T-helper 17 cell (primary cell): Measurements from ENCODE around the gene SULT1B1. TPM values are rescaled to one million over a fixed set of nuclear protein-coding genes. Genes with fewer than 3 reads are reported as not detected.

Experiments
- ATAC-seq: fragments of 150-1000 bp; cut with Tn5 transposase; 2 replicates; pipeline ENCODE4 v1.10.0; 2021; ENCODE audit warnings: mild to moderate bottlenecking, moderate library complexity
- DNase-seq, 3 donors: peaks; one replicate each; pipeline versions ENCODE4 v3.0.0 to v3.0.0-alpha.2; 2020 to 2021
- H3K9me3 ChIP-seq: one replicate; pipeline ENCODE4 v1.7.0; 2013; ENCODE audit warnings: low read length, mild to moderate bottlenecking; ENCODE audit not compliant: control insufficient read depth, poor library complexity, severe bottlenecking
- H3K27ac Mint-ChIP-seq: one replicate; pipeline ENCODE4 v1.8.0; 2022; ENCODE audit warnings: mild to moderate bottlenecking, moderate library complexity, mixed read lengths
- H3K27me3 Mint-ChIP-seq: one replicate; pipeline ENCODE4 v1.8.0; 2022; ENCODE audit warnings: mixed read lengths
- H3K36me3 Mint-ChIP-seq: one replicate; pipeline ENCODE4 v1.8.0; 2022; ENCODE audit warnings: low read depth, mixed read lengths
- H3K4me1 Mint-ChIP-seq: one replicate; pipeline ENCODE4 v1.8.0; 2022; ENCODE audit warnings: mild to moderate bottlenecking, mixed read lengths
- H3K4me3 Mint-ChIP-seq: one replicate; pipeline ENCODE4 v1.8.0; 2022; ENCODE audit warnings: mild to moderate bottlenecking, moderate library complexity, mixed read lengths
- total RNA-seq, 4 donors: library from RNA in 2 of 4; stranded (reverse) in 2 of 4; gene quantifications; one replicate each; pipeline ENCODE4 v1.2.3 and lab custom pipeline; 2022 to 2026

Gene SULT1B1
- 1 to 10 TPM; 4.3 to 6.3 TPM for total RNA-seq
- total RNA-seq (lab: John Stamatoyannopoulos, UW) = 0.58 to 4.9 reads per million in 2 donors

DNA sequence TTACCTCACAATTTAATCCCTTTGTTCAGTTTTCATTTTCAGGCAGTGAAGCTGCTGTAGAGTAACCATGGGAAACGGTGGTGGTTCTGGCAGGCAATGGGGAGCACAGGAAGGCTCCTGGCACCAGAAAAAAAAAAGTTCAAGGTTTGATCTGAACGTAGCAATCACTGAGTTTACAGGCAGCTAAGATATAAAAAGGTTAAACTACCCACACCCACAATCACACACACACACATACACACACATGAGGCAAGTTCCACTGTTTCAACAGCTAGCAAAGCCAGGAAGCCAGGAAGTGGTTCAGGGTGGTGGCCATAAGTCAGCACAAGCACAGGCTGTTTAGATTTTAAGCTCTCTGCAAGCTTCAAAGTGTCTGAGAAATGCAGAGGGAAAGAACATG, at the start of gene SULT1B1:
SULT1B1 (minus strand) TSS at position 166 of the 400 bp plus-strand sequence. CDS start 5,403 bp downstream, outside the sequence.
- peak; percentile 97 for ATAC-seq
- H3K4me3 Mint-ChIP-seq = peak within 1 kb of the TSS; percentile 82
- no peaks in the 10 kb centered on the region for H3K9me3 ChIP-seq
- no peaks in the 10 kb centered on the region for H3K27me3 Mint-ChIP-seq
- DNase-seq = no peak
- H3K4me1 Mint-ChIP-seq = peaks cover 15% of the 10 kb centered on the region
- H3K27ac Mint-ChIP-seq = peak within 1 kb of the TSS; percentile 67
- H3K36me3 Mint-ChIP-seq = peaks cover 4% of the 10 kb centered on the region

DNA sequence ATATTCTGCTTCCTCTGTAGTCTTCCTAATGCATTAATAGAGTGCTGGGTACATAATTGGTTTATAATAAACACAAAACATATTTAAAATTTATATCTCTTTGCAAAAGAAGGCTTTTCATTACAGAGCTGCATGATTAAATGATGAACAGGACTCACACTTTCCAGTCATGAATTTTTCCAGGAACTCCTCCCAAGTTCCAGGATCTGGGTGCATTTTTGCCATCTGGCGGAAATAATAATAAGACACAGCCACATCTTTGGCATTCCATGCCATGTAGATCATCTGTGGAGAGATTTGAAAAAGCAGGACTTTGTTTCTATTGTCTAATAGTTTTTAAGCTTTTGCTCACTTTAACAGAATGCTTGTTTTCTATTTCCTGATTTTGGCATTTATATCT, 40.2 kb upstream of the SULT1B1 start:
- H3K27me3 Mint-ChIP-seq = peaks cover 5% of the 10 kb centered on the region
- no peaks in the 10 kb centered on the region for H3K4me1 Mint-ChIP-seq
- ATAC-seq (no peak), DNase-seq (no peak)
- no peaks in the 10 kb centered on the region for H3K9me3 ChIP-seq
- no peaks in the 10 kb centered on the region for H3K36me3 Mint-ChIP-seq
- no peak overlapping the region for H3K27ac Mint-ChIP-seq
- H3K4me3 Mint-ChIP-seq = no peak overlapping the region

DNA sequence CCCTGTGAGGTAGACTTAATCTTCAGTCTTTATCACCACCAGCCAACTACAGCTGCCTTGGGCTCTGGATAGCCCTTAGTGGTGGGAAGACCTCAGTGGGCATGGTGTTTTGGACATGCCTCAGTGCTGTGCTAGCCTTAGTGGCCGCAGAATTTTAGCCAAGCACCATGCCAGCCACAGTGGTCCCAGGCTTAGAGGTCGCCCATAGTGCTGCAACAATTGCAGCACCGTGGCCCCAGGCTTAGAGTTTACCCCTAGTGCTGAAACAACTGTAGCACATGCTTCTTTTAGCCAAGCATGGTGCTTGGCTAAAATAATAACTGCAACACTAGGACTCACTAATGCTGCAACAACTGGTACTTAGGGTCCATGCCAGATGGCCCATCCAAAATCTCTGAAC, 38.9 kb upstream of the SULT1B1 start:
- no peaks in the 10 kb centered on the region for H3K9me3 ChIP-seq
- Mint-ChIP-seq H3K4me3 (no peak overlapping the region), H3K27me3 (peaks cover 5% of the 10 kb centered on the region), H3K36me3 (no peaks in the 10 kb centered on the region), H3K27ac (no peak overlapping the region), H3K4me1 (no peaks in the 10 kb centered on the region)
- ATAC-seq (no peak), DNase-seq (no peak)

DNA sequence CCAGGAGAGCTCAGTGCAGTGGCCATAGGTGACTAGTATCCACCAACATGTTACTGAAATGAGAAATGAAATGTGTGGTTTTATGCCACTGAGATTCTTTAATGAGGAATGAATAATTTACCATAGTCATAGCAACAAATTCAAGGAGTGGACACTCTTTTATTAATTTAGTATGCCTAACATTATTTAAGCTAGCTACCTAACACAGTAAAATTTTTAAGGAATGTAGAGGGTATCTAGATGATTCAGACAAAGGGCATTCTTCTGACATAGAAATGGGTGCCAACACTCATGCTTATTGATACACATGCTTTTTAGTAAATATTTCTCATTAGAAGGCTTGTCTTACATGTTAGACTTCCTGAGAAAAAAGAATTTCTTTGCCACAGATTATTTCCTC, 33.3 kb upstream of the SULT1B1 start:
- H3K4me1 Mint-ChIP-seq = no peaks in the 10 kb centered on the region
- ATAC-seq (no peak), DNase-seq (no peak)
- H3K27me3 Mint-ChIP-seq = peaks cover 5% of the 10 kb centered on the region
- H3K4me3 Mint-ChIP-seq = no peak overlapping the region
- H3K9me3 ChIP-seq = no peaks in the 10 kb centered on the region
- no peaks in the 10 kb centered on the region for H3K36me3 Mint-ChIP-seq
- no peak overlapping the region for H3K27ac Mint-ChIP-seq

DNA sequence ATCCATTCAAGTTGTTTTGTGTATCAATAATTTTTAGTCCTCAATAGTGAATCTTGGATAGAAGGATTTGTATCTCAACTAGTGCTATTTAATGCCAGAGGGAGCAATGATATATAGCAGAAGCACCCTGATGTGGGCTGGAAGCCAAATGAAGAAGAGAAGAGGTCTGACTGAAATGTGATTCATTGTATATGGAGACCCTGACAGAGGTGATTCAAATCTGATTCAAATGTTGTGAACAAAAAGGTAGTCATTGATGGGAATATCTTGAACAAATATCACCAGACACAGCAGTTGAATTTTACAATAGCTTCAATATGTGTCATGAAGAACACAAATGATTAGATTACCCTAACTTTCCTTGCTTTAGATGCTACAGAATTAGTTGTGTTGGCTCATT, 27.5 kb upstream of the SULT1B1 start:
- DNase-seq = no peak
- no peak overlapping the region for H3K27ac Mint-ChIP-seq
- ATAC-seq = no peak
- H3K4me3 Mint-ChIP-seq = no peak overlapping the region
- no peaks in the 10 kb centered on the region for H3K27me3 Mint-ChIP-seq
- no peaks in the 10 kb centered on the region for H3K9me3 ChIP-seq
- no peaks in the 10 kb centered on the region for H3K4me1 Mint-ChIP-seq
- H3K36me3 Mint-ChIP-seq = no peaks in the 10 kb centered on the region

DNA sequence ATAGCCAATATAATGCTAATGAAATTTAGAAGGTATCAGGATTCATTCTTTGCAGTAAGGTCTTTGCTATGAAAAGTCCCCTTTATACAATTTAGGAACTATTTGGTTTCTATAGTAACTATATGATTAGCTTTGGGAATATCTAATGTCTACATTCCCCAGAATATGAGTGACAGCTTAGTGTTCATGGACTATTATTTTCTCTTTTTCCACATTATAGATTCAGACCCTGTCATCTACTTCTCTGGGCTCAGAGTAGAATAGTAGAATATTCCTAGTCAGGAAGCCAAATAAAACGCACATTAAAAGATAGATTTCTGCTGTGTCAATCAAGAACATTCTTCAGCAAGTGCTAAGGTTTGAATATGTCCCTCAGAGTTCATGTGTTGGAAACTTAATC, 26.1 kb upstream of the SULT1B1 start:
- H3K27ac Mint-ChIP-seq = no peak overlapping the region
- H3K4me3 Mint-ChIP-seq = no peak overlapping the region
- no peaks in the 10 kb centered on the region for H3K27me3 Mint-ChIP-seq
- H3K9me3 ChIP-seq = no peaks in the 10 kb centered on the region
- ATAC-seq = no peak
- H3K36me3 Mint-ChIP-seq = no peaks in the 10 kb centered on the region
- no peaks in the 10 kb centered on the region for H3K4me1 Mint-ChIP-seq
- no peak for DNase-seq

DNA sequence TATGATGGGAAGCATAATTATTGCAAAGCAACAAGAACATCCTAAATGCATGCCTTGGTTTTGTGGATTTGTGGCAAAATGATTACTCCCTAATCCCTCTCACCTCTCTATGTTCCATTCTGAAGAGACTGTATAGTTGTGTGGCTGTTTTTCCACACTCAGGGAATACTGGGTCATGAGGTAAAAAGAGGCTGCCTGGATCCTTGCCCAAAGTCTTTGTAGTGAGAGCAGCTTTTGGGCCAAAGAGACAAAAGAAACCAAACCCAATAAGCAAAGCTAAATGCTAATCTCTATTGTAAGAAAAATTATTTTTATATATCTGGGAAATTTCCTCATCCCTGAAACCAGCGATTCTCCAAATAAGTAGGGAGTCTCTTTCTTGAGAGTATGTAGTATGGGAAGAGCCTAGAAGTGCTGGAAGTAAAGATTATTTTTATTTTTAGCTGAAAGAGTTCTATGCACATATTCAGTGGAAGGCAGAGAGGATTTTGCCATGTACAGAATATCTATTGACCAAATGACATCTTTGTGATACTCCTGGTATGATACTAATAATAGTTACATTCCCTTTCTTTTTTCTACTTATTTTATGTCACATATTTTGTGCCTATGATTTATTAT, 24.9 kb upstream of the SULT1B1 start:
- no peaks in the 10 kb centered on the region for H3K27me3 Mint-ChIP-seq
- no peak overlapping the region for H3K27ac Mint-ChIP-seq
- no peaks in the 10 kb centered on the region for H3K4me1 Mint-ChIP-seq
- no peaks in the 10 kb centered on the region for H3K36me3 Mint-ChIP-seq
- H3K9me3 ChIP-seq = no peaks in the 10 kb centered on the region
- DNase-seq (no peak), ATAC-seq (no peak)
- no peak overlapping the region for H3K4me3 Mint-ChIP-seq

DNA sequence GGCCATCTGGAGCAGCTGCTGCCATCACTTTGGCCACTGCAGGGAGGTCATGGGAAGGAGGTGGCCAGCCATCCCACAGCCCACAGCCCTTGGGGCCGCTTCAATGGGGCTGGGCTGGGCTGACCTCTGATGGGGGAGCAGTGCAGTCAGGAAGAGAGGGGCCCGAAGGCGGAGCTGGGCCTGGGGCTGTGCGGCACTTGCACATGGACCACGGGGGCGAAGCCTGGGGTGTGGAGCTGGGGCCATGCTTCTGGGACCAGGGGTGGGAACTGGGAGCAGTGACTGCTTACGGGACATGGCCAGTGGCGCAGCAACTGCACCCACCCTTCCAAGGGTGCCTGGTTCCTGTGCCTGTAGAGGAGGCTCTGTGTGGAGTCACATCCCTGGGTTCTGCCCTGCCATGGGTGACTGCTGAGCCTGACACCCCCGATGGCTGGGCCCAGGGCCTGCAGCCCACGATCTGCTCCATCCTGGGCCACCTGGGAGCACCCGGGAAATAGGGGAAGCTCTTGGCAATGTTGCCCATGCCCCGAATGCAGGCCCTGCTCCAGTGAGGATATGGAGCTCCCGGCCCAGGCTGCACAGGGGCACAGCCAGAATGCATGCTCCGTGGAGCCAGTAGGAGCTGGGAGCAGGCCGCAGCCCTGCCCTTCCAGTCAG, 22.4 kb upstream of the SULT1B1 start:
- Mint-ChIP-seq H3K4me3 (no peak overlapping the region), H3K4me1 (no peaks in the 10 kb centered on the region), H3K27me3 (no peaks in the 10 kb centered on the region), H3K27ac (no peak overlapping the region), H3K36me3 (no peaks in the 10 kb centered on the region)
- no peak for DNase-seq
- no peaks in the 10 kb centered on the region for H3K9me3 ChIP-seq
- ATAC-seq = no peak

DNA sequence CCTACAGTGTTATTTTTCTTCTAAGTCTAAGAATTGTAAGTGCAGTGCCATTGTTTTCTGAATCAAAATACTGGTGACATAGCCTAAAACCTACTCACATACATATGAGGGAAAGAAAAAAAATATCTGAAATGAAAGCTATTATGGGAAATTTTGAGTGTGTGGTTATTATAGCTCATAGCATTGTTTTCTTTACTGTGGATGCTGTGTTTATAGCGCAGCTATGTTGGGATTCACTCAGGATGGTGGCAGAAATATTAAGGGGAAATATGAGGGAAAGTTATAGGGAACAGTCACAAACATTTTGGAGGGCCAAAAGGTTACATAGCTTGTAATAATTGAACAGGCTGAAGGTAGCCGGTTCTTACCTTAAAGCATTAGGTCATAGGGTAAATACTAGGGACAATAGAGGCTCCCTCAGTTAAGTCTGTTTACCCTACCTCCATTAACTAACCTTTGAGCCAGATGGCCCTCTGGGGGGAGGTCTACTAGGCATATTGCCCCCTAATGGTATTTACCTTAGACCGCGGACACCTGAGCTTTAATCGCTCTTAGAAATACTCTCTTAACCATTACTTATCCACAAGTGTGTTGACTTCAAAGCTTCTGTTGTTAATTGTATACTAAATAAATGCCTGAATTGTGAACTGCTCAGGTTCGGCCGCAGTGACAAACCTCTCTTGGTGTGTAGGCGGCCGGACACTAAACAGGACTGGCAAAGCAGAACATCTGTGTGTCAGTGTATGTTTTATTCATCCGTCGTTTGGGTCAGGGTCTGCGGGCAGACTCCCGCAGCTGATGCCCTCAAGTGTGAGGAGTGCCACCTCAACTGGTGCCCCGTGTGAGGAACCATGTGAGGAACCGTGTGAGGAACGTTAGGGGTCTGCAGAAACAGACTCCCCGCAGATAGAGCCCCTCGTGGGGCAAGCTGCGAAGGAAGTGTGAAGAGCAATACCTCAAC, 21.3 kb upstream of the SULT1B1 start:
- H3K27ac Mint-ChIP-seq = no peak overlapping the region
- DNase-seq (no peak), ATAC-seq (no peak)
- H3K4me3 Mint-ChIP-seq = no peak overlapping the region
- no peaks in the 10 kb centered on the region for H3K36me3 Mint-ChIP-seq
- H3K27me3 Mint-ChIP-seq = no peaks in the 10 kb centered on the region
- no peaks in the 10 kb centered on the region for H3K9me3 ChIP-seq
- H3K4me1 Mint-ChIP-seq = no peaks in the 10 kb centered on the region

DNA sequence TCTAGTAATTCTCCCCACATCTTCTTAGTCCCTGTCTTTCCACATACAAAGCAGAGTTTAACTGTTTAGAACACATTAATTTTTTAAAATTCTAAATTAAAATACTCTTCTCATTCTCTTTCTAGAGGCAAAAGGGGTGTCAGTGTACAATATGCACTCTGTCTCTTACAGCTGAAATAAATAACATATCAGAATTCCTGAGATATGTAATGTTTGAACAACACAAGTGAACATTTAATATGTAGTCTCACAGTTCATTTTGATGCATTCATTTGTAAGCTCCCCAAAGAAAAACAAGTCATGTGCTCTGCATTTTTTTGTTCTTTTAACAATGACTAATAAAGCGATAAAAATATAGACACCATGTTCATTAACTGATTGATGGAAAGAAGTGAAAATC, 19.7 kb upstream of the SULT1B1 start:
- no peaks in the 10 kb centered on the region for H3K36me3 Mint-ChIP-seq
- H3K4me3 Mint-ChIP-seq = no peak overlapping the region
- no peak for ATAC-seq
- no peak overlapping the region for H3K27ac Mint-ChIP-seq
- no peaks in the 10 kb centered on the region for H3K27me3 Mint-ChIP-seq
- no peaks in the 10 kb centered on the region for H3K9me3 ChIP-seq
- no peaks in the 10 kb centered on the region for H3K4me1 Mint-ChIP-seq
- DNase-seq = no peak

DNA sequence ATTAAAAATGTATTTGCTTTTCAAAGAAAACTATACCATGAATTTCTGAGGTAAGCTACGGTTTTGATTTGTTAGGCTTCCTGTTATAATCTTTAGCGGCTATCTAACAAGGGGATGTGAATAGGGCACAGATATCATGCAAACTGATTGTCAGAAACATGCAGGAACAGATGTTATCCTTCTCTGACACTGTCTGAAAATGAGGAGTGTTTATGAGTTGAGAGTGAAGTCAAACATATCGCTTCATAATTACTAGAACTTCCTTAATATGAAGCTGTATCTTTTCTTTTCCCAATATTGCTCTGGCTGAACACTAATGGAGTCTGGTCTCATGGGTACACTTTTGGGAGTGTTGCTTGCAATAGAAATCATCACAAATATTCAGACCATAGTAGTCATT, 16.3 kb upstream of the SULT1B1 start:
- H3K36me3 Mint-ChIP-seq = no peaks in the 10 kb centered on the region
- no peaks in the 10 kb centered on the region for H3K9me3 ChIP-seq
- no peaks in the 10 kb centered on the region for H3K27me3 Mint-ChIP-seq
- DNase-seq (no peak), ATAC-seq (no peak)
- no peak overlapping the region for H3K4me3 Mint-ChIP-seq
- no peaks in the 10 kb centered on the region for H3K4me1 Mint-ChIP-seq
- no peak overlapping the region for H3K27ac Mint-ChIP-seq

DNA sequence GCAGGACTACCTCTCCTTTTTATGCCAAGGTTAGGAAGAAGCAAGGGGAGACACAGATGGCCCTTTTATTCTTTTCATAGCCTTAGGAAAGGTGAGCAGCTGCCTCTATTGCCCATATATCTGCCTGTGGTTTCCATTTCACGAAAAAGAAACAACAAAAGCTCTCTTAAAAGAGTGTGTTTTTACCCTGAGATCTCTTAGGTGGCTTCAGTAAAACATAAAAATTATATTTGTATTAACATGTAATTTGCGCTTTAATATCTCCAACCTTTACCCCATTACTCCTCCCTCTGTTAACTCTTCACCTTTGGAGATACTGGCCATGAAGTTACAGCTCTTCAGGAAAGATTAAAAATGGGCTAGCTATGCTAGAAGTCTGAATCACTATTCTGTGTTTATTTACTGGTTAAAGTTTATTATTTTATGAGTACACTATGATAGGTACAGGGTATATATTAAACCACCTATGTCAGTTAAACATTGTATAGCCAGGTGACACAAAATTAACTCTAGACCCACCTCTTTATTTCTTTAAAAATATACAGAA, 15.0 kb upstream of the SULT1B1 start:
- Mint-ChIP-seq H3K36me3 (no peaks in the 10 kb centered on the region), H3K27me3 (no peaks in the 10 kb centered on the region), H3K27ac (no peak overlapping the region), H3K4me1 (no peaks in the 10 kb centered on the region), H3K4me3 (no peak overlapping the region)
- DNase-seq = no peak
- ATAC-seq = no peak
- no peaks in the 10 kb centered on the region for H3K9me3 ChIP-seq

DNA sequence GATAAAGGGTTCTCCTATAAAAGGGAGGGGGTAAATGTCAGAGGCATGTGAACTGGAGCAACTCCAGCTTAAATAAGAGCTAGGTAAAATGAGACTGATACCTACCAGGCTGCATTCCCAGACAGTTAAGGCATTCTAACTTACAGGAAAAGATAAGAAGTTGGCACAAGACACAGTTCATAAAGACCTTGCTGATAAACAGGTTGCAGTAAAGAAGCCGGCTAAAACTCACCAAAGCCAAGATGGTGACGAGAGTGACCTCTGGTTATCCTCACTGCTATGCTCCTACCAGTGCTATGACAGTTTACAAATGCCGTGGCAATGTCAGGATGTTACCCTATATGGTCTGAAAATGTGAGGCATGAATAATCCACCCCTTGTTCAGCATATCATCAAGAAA, 13.1 kb upstream of the SULT1B1 start:
- H3K9me3 ChIP-seq = no peaks in the 10 kb centered on the region
- no peak overlapping the region for H3K27ac Mint-ChIP-seq
- no peaks in the 10 kb centered on the region for H3K4me1 Mint-ChIP-seq
- ATAC-seq (no peak), DNase-seq (no peak)
- H3K27me3 Mint-ChIP-seq = no peaks in the 10 kb centered on the region
- H3K36me3 Mint-ChIP-seq = no peaks in the 10 kb centered on the region
- H3K4me3 Mint-ChIP-seq = no peak overlapping the region
